Uterus (tissue), 2 donors: Measurements from ENCODE around the gene CD68.

ENCODE experiments used
- POLR2A ChIP-seq, 2 donors: fragments of 450-650 bp; IDR thresholded peaks; one replicate each; pipeline ENCODE4 v1.6.1; 2016; ENCODE audit warnings: antibody characterized with exemption in 2 of 2, mild to moderate bottlenecking in 1 of 2, moderate library complexity in 1 of 2
- TF ChIP-seq, protein P1 (sequence below), 4 experiments: fragments of 200-600 bp in 2 of 4; fragments of 450-650 bp in 2 of 4; sonication (generic) in 2 of 4; IDR thresholded peaks; one replicate each; pipeline ENCODE4 v1.5.1; 2016 to 2019; ENCODE audit warnings: antibody characterized with exemption in 4 of 4, mild to moderate bottlenecking in 2 of 4, moderate library complexity in 1 of 4

DNA sequence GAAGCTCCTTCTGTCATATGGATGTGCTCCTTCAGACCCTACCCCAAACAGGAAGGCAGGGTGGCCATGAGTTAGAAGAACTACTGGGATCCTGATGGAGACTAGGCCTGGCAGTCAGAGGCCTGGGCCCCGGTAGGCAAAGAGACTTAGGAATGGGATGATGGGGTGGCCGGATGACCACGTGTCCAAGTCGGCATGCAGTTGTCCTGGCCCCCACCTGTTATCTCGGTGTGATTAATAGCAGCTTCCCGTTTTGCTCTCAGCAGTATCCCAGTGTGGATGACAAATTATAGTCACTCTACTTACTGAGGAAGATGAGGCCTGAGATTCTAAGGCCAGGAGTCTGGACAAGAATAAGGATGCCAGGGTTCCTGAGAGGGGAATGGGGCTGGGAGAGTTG is 29.1 kb upstream of the CD68 start:
- TF ChIP-seq, protein P1, sequence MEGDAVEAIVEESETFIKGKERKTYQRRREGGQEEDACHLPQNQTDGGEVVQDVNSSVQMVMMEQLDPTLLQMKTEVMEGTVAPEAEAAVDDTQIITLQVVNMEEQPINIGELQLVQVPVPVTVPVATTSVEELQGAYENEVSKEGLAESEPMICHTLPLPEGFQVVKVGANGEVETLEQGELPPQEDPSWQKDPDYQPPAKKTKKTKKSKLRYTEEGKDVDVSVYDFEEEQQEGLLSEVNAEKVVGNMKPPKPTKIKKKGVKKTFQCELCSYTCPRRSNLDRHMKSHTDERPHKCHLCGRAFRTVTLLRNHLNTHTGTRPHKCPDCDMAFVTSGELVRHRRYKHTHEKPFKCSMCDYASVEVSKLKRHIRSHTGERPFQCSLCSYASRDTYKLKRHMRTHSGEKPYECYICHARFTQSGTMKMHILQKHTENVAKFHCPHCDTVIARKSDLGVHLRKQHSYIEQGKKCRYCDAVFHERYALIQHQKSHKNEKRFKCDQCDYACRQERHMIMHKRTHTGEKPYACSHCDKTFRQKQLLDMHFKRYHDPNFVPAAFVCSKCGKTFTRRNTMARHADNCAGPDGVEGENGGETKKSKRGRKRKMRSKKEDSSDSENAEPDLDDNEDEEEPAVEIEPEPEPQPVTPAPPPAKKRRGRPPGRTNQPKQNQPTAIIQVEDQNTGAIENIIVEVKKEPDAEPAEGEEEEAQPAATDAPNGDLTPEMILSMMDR (IDR thresholded peaks at IDR 0.05) = no peak
- no peak for TF ChIP-seq POLR2A (IDR thresholded peaks at IDR 0.05)
